Activated T-cell treated with anti-CD3 and anti-CD28 coated beads for 4 hours (primary cell): Measurements from ENCODE around the gene LMBRD2.
"Not testable (repeated sequence)": the region's sequence is repeated elsewhere in the genome, so short reads cannot be mapped to it uniquely, and the experiment has no call there.

Experiments used
- DNase-seq: peaks from one replicate; pipeline ENCODE4 v3.0.0-alpha.2; 2020

Gene LMBRD2

DNA sequence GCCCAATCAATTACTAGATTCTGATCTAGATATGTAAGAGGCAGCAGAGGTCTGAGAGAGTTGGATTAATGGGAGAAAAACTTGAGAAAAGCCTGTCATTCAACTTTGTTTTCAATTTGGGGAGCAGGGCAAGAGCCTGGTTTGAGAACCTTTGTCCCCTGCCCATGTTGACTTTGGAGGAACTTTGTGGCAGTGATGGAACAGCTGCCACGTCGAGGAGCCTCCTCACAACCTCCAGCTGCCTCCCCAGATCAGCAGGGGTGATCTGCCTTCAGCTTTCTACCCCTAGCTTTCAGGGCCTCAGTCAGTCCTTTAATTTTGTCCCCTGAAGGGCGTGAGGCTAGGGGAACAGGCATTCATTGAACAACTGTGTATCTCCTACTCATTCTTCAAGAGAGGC is 8.9 kb upstream of the LMBRD2 start:
- DNase-seq = no peak

DNA sequence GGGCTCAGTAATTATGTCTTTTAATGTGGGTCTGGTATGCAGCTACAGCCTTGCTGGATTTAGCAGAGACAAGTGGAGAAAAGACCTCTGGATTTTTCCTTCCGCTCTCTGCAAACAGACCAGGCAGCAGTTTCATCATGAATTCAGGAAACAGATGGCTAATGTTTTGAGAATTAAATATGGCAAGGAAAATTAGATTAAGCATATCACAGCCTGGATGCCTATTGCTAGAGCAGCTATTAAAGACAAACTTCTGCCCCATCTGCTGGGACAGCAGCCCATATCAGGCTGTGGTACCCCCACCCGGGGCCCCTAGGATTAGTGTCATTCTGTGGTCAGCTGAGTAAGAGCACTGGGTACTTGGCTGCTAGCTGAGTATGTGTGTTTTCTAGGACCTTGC is 6.5 kb upstream of the LMBRD2 start:
- no peak for DNase-seq

DNA sequence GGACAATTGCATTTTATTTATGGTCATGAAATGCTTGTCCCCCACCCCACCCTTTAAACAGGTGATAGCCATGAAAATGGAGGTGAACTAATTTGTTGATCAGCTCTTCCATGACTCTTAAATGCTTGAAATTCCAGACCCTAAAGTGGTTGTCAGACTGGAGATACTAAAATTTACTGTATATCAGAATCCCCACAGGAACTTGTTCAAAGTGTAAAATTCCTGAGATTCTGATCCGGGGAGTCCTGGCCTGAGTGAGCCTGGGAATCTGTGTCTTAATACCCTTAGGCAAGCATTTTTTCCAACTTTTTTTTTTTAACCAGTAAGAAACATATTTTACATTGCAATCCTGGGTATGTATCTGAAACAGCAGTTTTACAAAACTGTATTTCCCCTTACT is 4.9 kb upstream of the LMBRD2 start:
- DNase-seq = no peak

DNA sequence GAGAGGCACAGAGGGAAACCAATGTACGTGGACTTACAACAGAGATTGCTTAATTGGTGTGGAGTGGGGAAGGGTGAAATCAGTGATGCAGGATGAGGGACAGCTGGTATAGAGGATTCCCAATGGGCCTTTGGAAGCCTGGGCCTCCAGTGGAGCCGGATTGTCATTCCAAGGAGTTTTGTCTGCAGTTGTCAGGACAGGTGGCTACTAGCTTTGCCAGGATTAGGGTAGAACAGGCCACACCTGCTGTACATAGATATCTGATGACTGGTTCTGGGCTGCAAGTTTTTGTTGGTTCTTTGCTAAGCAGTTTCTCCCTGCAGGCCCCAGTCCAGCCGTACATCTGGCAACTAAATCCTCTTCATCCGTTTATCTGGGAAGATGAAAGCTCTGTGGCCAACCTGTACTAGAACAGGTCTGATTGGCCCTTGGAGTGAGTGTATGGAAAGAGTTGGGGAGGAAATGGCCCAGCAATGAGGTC is 4.5 kb upstream of the LMBRD2 start:
- no peak for DNase-seq

DNA sequence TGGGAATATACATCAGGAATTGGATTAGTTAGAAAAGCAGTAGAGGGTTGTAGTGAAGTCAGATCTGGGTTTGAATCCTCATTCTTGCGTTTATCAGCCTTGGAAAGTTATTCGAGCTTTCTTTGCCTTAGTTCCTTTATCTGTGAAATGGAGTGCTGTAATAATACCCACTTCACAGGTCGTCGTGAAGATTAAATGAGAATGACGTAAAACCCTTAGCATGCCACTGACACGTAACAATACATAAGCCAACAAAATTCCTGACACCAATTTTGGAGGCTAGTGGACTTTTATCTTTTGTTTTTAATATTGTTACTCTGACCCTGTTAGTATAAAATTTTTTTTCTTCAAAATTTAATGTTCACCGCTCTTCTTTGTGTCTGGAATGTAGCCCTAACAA is 3.6 kb upstream of the LMBRD2 start:
- no peak for DNase-seq

DNA sequence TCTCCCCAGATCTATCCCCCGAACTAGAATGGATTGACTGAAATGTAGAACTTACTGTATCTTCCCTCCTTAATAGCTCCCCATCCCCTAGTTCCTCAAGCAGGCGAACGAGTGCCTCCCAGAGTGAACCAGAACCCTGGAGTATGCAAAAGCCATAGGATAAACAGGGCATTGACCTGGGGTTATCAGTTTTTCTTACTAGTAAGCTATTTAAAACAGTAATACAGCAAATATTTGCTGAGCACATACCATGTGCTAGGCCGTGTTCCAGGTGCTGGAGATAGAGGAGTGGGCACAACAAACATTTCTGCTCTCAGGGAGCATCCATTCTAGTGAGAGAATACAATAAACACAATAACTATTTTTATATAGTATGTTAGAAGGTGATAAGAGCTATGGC is 2.0 kb upstream of the LMBRD2 start:
- DNase-seq = no peak

DNA sequence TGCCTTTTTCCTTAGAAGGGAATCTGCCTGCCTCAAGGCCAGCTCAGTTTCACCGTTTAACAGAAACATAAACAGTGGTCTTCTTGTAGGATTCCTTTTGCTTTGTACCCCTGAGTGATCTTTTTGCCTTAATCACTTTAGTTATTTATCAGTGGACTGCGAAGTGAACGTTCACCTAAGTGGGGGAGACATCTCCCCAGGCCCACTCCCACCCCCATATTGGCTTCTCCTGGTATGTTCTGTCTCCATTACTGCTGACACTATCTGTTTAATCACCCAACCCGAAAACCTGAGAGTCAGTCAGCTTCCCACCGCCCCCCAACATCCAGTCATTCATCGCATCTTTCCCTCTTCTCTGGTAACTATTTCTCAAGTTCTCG is 1.6 kb upstream of the LMBRD2 start:
- DNase-seq = no peak

DNA sequence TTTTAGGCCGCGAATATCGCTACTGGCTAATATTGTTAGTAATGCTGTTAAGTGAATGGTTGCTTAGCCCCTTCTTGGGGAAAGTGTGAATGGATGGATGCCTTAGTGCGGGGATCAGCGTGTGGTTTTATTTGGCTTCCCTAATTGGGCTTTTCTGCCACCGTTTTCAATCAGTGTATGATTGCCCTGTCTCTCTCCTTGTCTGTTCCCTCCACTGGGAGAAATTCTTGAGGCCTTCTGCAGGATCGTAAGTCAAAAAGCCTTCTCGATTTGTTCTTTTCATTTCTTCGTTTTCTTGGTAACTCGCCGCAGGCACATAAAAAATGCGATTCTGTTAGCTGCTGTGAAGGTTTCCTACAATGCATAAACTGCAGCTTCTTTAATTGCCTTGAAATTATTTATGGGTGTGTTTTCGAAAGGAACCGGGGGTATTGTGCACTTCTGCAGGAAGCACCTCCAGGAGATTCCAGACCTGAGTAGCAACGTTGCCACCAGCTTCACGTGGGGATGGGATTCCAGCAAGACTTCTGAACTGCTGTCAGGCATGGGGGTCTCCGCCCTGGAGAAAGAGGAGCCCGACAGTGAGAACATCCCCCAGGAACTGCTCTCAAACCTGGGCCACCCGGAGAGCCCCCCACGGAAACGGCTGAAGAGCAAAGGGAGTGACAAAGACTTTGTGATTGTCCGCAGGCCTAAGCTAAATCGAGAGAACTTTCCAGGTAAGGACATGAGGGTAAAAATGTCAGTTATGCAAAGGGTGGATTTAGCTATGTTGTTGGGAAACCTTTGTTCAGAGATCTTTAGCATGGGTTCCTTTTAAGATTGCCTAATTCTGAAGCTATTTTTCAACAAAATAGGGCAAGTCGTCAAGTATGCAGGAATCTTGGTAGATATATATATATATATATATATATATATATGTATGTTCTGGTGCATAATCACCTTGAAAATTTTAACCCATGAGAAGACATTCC is 924 bp upstream of the LMBRD2 start:
- no peak for DNase-seq

DNA sequence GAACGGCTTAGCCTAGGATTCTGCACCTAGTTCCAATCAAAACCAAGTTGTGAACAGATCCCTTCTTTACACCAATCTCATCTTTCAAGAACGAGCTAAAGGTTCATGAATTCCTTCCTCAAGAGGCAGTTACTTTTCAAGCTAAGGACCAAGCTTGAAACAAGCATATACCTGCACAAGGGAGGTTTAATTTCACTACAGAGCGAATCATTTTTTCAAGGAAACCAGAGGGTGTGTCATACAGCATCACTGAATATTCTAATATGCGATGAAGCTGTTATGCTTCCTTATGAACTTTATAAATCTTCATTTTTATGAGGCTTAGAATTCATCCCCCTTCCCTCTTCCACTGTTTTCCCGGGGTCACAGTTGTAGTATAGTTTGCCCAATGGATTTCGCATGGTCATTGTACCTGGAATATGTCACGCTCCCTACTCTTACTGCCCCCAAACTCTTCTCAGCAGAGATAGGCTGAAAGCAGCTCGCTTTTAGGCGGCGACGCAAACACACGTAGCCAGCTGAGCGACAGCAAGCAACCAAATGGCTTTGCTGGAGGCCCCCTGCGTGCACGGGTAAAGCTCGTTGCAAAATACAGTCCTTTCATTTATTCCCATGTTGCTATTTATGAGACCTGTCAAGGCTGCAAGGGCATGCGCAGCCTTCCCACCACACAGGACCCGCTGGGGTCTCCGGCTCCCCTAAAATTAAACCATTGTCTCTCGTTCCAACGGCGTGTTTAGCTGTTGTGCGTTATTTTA is 832 bp downstream of the LMBRD2 start:
- peak; percentile 15 for DNase-seq

DNA sequence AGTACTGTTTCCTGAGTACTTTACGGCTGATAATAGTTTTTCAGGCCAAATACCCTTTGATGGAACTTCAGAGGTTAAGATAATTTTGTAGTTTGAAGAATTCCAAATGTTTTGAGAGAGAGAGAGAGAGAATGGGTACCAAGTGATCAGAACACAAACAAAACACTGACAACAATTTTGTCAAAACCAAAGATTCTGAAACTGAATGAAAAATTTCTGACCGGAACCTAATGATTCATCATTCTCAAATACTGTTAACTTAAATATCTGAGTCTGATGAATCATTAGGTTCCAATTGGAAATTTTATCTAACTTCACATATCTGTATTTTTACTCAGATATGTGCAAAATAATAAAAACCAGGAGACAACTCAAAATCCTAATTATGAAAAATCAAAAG is 4.0 kb downstream of the LMBRD2 start:
- no peak for DNase-seq

DNA sequence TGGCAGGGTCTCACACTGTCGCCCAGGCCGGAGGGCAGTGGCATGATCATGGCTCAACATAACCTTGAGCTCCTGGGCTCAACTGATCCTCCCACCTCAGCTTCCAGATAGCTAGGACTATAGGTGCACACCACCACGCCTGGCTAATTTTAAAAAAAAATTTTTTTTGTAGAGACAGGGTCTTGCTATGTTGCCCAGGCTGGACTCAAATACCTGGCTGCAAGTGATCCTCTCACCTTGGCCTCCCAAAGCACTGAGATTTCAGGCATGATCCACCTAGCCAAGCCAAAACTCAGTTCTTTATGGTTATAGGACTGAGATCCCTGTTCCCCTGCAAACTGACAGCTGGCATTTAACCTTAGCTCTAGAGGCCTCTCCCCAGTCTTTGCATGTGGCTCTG is 5.3 kb downstream of the LMBRD2 start:
- DNase-seq = no peak

DNA sequence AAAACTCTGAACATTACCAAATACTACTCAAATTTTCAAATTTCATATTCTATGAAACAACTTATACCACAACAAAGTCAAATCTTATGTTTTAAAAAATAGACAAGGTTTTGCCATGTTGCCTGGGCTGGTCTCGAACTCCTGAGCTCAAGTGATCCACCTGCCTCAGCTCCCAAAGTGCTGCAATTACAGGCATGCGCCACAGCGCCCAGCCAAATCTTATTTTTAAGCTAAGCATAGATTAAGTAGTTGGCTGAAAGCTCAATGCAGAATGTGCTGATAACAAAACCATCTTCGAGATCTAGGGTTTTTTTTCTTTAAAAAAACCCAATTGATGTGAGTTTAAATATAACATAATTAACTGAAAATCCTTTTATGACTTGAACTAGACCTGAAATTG is 6.4 kb downstream of the LMBRD2 start:
- DNase-seq = no peak

DNA sequence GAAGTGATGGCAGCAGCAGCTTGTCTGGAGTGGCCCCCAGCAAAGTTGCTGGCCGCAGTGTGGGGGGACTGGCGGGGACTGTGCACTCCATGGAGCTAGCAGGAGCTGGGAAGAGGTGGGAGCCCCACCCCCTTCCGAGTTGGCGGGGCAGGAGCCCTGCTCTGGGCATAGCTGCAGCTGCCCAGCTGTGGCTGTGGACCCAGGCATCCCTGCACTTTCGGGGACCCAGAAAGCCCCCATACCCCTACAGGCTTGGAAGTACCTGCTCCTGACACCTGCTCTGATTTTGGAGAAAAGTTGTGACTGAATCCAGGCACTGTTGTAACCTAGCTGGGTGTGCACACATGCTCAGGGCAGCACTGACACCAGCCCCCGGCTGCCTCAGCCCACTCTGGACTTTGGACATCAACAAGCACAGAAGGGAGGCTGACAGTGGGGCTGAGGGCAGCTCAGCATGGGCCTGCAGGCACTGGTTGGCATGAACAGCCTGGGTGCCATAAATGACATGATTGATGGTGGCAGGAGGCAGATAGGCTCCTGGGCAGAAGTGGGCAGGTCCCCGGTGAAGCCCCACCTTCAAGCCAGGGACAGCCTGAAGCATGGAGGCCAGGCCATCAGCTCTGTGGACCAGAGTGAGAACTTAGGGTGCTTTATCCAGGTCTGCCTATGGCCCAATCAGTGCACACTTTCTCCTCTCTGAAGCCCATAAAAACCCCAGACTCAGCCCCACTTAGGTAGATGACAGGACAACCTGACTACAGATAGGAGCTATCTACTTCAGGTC is 12.6 kb downstream of the LMBRD2 start:
- DNase-seq = no peak

DNA sequence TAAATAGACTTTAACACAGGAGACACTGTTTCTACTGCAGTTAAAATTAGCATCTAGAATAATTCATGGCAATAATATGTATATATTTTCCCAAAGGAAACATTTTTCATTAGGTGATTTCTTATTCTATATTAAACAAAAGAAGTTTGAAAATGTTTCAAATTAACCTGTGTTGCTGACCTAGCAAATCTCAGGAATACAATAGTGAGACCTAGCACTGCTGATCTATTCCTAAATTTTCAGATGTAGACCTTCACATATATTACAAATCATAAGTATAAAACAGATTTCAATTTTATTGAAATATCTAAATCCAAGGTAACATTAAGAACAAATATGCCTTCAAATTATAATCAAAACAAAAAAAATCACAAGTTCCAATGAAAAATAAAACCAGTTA is 15.1 kb downstream of the LMBRD2 start:
- DNase-seq = no peak

DNA sequence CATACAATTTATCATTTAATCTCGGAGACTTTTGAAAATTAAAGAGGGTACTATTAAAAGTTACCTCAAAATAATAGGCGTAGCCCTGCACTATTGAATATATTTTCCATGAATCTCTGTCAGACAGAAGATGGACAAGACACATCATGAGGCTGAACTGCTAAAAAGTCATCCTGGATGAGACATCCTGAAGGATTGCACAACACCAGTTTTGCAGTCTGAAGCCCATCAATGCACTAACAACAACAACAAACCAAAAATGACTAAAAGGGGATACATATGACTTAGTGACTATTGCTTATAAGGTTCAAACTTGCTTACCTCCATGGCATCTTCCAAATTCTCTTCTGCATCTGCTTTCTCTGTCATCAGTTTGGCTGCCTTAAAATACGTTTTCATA is 15.7 kb downstream of the LMBRD2 start:
- DNase-seq = no peak

DNA sequence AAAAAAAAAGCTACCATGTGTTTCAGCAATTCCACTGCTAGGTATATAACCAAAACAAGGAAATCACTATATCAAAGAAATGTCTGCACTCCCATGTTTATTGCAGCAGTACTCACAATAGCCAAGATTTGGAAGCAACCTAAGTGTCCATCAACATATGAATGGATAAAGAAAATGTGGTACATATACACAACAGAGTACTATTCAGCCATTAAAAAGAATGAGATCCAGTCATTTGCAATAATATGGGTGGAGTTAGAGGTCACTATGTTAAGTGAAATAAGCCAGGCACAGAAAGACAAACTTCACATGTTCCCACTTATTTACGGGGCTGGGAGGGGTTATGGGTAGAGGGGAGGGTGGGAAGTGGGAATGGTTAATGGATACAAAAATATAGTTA is 18.7 kb downstream of the LMBRD2 start:
- not testable (repeated sequence) for DNase-seq

DNA sequence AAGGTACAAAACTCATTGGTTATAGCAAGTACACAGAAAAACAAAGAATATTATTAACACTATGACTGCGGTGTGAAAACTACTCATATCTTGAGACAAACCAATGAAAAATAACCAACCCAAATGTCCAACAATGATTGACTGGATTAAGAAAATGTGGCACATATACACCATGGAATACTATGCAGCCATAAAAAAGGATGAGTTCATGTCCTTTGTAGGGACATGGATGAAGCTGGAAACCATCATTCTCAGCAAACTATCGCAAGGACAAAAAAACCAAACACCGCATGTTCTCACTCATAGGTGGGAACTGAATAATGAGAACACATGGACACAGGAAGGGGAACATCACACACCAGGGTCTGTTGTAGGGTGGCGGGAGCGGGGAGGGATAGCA is 22.0 kb downstream of the LMBRD2 start:
- DNase-seq = not testable (repeated sequence)

DNA sequence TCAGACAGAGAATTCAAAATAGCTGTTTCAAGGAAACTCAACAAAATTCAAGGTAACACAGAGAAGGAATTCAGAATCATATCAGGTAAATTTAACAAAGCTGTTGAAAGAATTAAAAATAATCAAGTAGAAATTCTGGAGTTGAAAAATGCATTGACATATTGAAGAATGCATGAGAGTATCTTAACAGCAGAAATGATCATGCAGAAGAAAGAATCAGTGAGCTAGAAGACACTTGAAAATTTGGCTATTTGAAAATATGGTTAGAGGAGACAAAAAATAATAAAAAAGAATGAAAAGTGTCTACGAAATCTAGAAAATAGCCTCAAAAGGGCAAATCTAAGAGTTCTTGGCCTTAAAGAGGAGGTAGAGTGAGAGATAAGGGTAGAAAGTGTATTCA is 22.9 kb downstream of the LMBRD2 start:
- DNase-seq = no peak

DNA sequence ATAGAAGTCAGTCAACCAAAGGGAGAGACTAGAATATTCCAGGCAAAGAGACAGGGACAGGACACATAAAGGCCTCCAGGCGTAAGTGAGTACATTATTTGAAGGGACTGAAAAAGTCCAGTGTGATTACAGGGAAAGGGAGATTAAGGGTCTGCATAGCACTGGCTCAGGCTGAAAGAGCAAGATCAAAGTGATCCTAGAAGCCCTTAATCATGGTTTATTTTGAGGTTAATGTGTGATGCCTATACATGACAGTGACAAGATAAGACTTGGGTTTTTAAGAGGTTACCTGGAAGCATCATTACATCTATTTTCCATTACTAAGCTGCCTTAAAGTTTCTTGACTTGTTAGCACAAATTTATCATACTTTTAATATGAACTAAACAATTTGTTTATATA is 25.8 kb downstream of the LMBRD2 start:
- DNase-seq = no peak

DNA sequence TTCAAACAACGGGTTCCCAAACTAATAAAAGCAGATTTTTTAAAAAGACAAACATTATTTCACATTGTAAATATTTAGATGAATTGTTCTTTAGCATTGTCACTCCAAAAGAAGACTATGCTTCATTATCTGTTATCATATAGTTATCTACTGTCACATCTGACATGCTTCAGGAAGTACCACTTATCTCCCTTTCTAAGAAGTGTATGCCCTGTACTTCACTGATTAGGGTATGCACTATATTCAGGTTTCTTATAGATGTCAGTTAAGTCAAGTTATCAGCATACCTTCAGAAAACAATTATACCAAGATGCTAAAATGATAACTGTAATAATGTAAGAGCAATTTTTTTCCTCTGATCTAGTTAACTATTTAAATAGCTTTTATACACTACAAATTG is 40.4 kb downstream of the LMBRD2 start:
- DNase-seq = no peak

DNA sequence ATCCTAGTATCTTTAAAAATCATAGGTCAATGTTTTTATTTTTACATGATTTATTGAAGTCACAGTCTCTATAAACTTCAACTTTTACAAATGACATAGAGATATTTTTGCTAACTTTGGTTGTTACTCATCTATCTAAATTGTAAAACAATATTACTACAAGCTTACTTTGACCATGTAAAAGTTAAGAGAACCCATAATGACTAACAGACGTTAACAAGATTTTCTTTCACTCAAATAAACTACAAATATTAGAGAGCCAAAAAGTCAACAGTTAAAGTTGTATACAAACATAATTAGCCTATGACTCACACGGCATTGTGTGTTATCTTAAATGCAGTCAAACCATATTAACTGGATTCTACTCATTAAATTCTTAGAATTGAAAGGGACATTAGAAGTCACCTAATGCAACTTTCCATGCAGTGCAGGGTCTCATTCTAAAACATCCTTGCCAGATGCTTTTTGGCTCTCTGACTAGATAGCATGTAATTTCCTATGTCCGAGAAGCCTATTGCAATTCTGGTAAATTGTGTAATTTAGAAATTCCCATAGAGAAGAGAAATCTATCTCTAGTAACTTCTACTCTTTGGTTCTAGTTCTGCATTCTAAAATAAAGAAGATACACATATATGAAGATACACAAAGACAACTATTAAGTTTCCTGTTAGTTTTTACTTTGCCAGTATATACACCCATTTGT is 42.8 kb downstream of the LMBRD2 start:
- DNase-seq = no peak

DNA sequence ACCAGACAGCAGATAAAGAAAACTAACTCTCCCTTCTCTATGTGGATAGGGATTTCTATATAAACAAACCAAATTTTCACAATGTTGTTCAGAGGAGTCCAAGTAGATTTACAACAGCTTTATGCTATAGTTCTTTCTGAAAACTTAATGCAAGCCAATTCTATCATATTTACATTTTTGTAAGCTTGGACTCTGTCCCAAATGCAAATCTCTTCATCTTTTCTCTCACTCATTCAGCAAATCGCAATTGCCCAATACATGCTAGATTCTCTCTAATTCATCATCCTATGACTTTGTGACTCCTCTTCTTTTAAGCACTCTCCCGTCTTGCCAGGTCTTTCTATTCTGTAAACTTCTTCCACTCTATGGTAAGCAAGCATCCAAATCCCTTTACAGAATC is 45.9 kb downstream of the LMBRD2 start:
- DNase-seq = no peak

DNA sequence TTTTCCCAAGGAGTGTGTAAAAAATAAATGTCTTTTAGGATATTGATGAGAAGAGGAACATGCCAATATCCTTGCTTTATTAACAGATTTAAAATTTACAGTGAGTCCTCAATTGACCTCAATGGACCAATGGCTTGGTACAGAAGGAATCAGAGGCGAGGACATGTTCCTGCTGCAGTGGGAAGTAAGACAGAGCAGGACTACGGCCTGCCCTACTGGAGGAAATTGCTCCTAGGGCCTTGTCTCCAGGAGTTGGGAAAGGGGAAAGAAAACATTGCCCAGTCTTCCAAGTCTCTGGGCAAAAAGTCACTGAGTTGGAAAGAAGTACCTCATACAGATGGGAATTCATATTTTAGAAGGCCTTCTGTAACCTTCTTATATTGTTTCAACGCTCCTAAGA is 51.9 kb downstream of the LMBRD2 start:
- no peak for DNase-seq
